Measurements from ENCODE around the gene CCNI. TPM values are rescaled to one million over a fixed set of nuclear protein-coding genes. Genes with fewer than 3 reads are reported as not detected.

Gene CCNI
- total RNA-seq, 1 experiment from 2014 or later: 240 TPM

DNA sequence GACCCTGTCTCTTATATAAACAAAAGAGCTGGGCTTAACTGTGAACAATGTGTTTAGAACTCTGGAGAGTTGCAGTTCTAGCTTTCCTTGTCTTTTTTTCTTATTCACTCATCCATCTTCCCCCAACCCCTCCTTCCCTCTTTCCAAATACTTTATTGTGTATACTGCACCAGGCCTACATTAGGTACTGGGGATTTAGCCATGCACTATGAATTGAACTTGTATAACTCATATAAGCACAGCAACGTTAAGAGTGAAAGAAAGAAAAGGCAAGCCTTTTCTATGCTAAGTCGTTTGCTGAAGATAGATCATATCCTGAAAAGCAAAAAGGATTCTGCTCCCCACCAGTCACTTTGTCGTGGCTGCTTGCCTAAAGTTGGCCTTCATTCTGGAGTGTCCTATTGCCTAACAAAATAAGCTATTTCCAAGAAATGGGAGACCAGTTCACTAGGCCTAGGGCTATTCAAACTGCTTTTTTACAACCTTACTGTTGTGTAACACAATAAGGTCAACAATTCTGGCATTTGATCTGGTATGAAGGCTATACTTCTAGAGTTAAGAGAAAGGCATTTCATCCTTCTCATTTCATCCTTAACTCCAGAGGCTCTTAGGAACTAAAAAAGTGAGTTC is 32.2 kb downstream of the CCNI start:
- no peaks in the 10 kb centered on the region for H3K27me3 Mint-ChIP-seq (ENCODE audit: low read depth)
- no peaks in the 10 kb centered on the region for H3K79me1 ChIP-seq (ENCODE audit: insufficient read depth, low read depth, low read length, poor library complexity, severe bottlenecking)
- H3K27ac Mint-ChIP-seq: no peak overlapping the region

More for the DNA sequence above, 32.2 kb downstream of the CCNI start:
- H2AK5ac ChIP-seq (ENCODE audit: insufficient read length, low read length): no peak overlapping the region
- Mint-ChIP-seq H3K4me1 (peaks cover 7 to 13% of the 10 kb centered on the region in 2 experiments; a peak in 3 of 4 replicates), H3K4me3 (no peak overlapping the region), H3K36me3 (ENCODE audit: insufficient read depth in 1 of 3, low read depth in 3 of 3) (peaks cover 7 to 22% (median 19%) of the 10 kb centered on the region in 3 experiments; a peak in 6 of 7 replicates), H3K9me3 (no peaks in the 10 kb centered on the region)
- H3K14ac ChIP-seq (ENCODE audit: insufficient read depth, low read length): no peak overlapping the region
- H3K79me2 ChIP-seq (ENCODE audit: insufficient read depth, low read length): no peaks in the 10 kb centered on the region
- no peak overlapping the region for H3K23ac ChIP-seq (ENCODE audit: insufficient read length, low read depth, low read length)
- TF ChIP-seq, protein P1, sequence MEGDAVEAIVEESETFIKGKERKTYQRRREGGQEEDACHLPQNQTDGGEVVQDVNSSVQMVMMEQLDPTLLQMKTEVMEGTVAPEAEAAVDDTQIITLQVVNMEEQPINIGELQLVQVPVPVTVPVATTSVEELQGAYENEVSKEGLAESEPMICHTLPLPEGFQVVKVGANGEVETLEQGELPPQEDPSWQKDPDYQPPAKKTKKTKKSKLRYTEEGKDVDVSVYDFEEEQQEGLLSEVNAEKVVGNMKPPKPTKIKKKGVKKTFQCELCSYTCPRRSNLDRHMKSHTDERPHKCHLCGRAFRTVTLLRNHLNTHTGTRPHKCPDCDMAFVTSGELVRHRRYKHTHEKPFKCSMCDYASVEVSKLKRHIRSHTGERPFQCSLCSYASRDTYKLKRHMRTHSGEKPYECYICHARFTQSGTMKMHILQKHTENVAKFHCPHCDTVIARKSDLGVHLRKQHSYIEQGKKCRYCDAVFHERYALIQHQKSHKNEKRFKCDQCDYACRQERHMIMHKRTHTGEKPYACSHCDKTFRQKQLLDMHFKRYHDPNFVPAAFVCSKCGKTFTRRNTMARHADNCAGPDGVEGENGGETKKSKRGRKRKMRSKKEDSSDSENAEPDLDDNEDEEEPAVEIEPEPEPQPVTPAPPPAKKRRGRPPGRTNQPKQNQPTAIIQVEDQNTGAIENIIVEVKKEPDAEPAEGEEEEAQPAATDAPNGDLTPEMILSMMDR (conservative IDR thresholded peaks at IDR 0.05): no peak
- H3K4me1 ChIP-seq (ENCODE audit: insufficient read depth, low read length): no peaks in the 10 kb centered on the region
- no peak overlapping the region for H2BK20ac ChIP-seq (ENCODE audit: low read depth, low read length, poor library complexity, severe bottlenecking)
- H4K8ac ChIP-seq (replicated peaks; ENCODE audit: insufficient read length, low read depth, low read length): no peak overlapping the region
- H4K5ac ChIP-seq (ENCODE audit: insufficient read length, low read depth, low read length): no peak overlapping the region
- DNase-seq: no peak
- H2BK5ac ChIP-seq (ENCODE audit: insufficient read length, low read length): no peak overlapping the region
- no peak overlapping the region for H3K4me2 ChIP-seq (ENCODE audit: insufficient read depth, insufficient read length, low read length)
- H4K20me1 ChIP-seq (ENCODE audit: control insufficient read depth, insufficient read depth, insufficient read length): peaks cover 2% of the 10 kb centered on the region
- H3K9me3 ChIP-seq (ENCODE audit: control insufficient read depth, low read depth, low read length): no peaks in the 10 kb centered on the region
- H2AFZ ChIP-seq (ENCODE audit: low read length): no peak overlapping the region
- no peak overlapping the region for H2BK120ac ChIP-seq (ENCODE audit: low read depth, low read length, poor library complexity, severe bottlenecking)
- no peaks in the 10 kb centered on the region for H3K23me2 ChIP-seq (ENCODE audit: insufficient read length, low read depth, low read length, poor library complexity, severe bottlenecking)
- no peak overlapping the region for H4K91ac ChIP-seq (ENCODE audit: insufficient read length, low read depth, low read length)
- H3K9ac ChIP-seq (ENCODE audit: extremely low read depth, insufficient read length, low read length): no peak overlapping the region
- no peak overlapping the region for H3K4ac ChIP-seq (ENCODE audit: low read depth, low read length)
- no peak overlapping the region for H3K56ac ChIP-seq (ENCODE audit: insufficient read length, low read depth, low read length)
- H2BK15ac ChIP-seq (ENCODE audit: low read depth, low read length): no peak overlapping the region
- H3K27ac ChIP-seq (ENCODE audit: insufficient read length, low read depth, low read length): no peak overlapping the region
- no peak overlapping the region for H3K18ac ChIP-seq (ENCODE audit: insufficient read length, low read depth, low read length)
- H2BK12ac ChIP-seq (ENCODE audit: insufficient read length, low read depth, low read length): no peak overlapping the region
- no CpG with 5 or more reads among the region's 3 CpGs for WGBS (ENCODE audit: extremely low coverage, insufficient read length, low lambda C conversion rate)
- H3K27me3 ChIP-seq (ENCODE audit: insufficient read depth, low read length): no peaks in the 10 kb centered on the region
- H3T11ph ChIP-seq (ENCODE audit: low read length): no peak overlapping the region
